ENCODE measurements around the gene TMTC2. TPM values are rescaled to one million over a fixed set of nuclear protein-coding genes. Genes with fewer than 3 reads are reported as not detected.

TMTC2 gene
- total RNA-seq, 4 donors from 2014 or later = 10.5 to 15.9 (median 11.5) TPM

DNA sequence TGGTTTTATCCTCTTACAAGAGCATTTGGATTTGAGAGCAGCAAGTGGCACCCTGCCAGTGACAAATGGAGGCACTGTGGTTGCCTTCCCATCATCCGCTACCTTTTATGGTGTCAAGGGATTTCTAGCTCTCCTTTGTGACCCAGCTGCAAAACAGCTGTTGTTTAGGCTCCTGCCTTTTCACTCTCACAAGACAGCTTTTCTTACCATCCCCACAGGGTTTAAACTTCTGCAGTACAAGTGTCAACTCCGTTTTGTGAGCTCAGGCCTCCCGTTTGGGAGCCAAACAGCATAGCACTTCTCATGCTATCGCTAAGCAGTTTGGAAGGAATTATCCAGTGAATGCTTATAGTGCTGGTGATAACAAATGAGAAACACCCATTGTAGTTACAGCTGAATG lies 331.4 kb downstream of the TMTC2 start:
- TF ChIP-seq, protein P1, sequence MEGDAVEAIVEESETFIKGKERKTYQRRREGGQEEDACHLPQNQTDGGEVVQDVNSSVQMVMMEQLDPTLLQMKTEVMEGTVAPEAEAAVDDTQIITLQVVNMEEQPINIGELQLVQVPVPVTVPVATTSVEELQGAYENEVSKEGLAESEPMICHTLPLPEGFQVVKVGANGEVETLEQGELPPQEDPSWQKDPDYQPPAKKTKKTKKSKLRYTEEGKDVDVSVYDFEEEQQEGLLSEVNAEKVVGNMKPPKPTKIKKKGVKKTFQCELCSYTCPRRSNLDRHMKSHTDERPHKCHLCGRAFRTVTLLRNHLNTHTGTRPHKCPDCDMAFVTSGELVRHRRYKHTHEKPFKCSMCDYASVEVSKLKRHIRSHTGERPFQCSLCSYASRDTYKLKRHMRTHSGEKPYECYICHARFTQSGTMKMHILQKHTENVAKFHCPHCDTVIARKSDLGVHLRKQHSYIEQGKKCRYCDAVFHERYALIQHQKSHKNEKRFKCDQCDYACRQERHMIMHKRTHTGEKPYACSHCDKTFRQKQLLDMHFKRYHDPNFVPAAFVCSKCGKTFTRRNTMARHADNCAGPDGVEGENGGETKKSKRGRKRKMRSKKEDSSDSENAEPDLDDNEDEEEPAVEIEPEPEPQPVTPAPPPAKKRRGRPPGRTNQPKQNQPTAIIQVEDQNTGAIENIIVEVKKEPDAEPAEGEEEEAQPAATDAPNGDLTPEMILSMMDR (IDR thresholded peaks at IDR 0.05) = no peak
- no peak for ATAC-seq (ENCODE audit: low FRiP score)
- DNase-seq (ENCODE audit: low spot score) = no peak

- TF ChIP-seq, protein P1 (IDR thresholded peaks at IDR 0.05) = no peak
- ATAC-seq (ENCODE audit: low FRiP score) (no peak), DNase-seq (ENCODE audit: low spot score) (no peak)
These were observed 340.5 kb downstream of the TMTC2 start for GRCh38 chr12:83027021-83027723.

- no peak for ATAC-seq (ENCODE audit: low FRiP score)
- TF ChIP-seq, protein P1 (IDR thresholded peaks at IDR 0.05) = no peak
- no peak for DNase-seq (ENCODE audit: low spot score)
These were observed 344.5 kb downstream of the TMTC2 start for GRCh38 chr12:83031196-83031595.

- TF ChIP-seq, protein P1 (IDR thresholded peaks at IDR 0.05) = no peak
- no peak for ATAC-seq (ENCODE audit: low FRiP score)
- no peak for DNase-seq (ENCODE audit: low spot score)
These were observed 350.1 kb downstream of the TMTC2 start for GRCh38 chr12:83036847-83037246.

DNA sequence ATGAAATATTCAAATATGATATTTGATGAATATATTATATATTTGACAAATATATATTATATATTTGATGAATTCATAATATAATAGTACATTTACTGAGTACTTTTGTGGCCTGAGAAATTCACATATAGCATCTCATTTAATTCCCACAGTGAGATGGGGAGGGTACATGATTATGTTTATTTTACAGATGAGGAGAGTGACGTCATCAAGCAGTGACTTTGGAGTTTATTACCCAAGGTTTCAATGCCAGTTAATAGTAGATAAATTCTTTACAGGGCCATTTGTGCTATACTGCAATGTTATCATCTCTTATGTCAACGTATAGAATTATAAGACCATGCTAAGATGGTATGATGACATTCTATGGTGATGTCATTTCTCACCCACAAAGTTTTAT lies 352.7 kb downstream of the TMTC2 start:
- DNase-seq (ENCODE audit: low spot score) = no peak
- TF ChIP-seq, protein P1 (IDR thresholded peaks at IDR 0.05) = no peak
- ATAC-seq (ENCODE audit: low FRiP score) = no peak

DNA sequence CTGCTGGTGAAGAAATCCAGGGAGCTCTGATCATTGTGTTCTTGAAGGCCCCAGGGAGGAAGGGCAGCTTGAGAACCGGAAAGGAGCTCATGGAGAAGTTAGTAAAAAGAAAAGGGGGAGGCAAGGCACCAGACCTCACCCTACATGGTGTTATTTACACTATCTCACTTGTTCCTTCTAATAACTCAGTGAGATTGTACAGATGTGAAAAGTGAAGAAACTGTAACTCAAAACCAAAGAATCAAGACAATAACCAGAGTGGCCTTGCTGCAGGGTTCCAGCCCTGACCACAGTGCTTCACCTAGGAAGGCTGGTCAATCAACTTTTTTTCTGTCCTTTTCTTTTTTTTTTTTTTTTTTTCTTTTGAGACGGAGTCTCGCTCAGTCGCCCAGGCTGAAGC lies 353.6 kb downstream of the TMTC2 start:
- ATAC-seq (ENCODE audit: low FRiP score) (no peak), DNase-seq (ENCODE audit: low spot score) (no peak)
- TF ChIP-seq, protein P1 (IDR thresholded peaks at IDR 0.05) = no peak

DNA sequence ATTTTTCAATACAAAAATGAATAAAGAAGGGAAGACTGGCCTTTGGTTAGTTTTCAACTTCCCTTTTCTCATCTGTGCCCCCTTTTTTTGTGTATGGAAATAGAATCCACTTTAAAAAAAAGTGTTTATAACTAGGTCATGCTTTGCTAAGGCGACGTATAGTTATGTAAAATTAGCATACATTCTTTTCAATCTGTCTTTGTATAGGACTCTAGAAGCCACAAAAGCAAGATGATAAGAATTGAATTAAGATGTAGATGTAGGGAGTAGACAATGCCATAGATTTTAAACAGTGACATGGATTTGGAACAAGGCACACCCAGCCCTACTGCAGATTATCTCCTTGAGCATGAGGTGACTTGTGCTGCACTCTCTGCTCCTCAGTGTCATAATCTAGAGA lies 354.3 kb downstream of the TMTC2 start:
- TF ChIP-seq, protein P1 (IDR thresholded peaks at IDR 0.05) = no peak
- ATAC-seq (ENCODE audit: low FRiP score) (no peak), DNase-seq (ENCODE audit: low spot score) (no peak)
